CD4-positive, alpha-beta T cell treated with Interleukin-6 at 100 ng/mL for 8 hours (primary cell): ENCODE results near the gene SP100.
A peak's percentile ranks its signal among the peaks of the same experiment; 100 is the strongest.
"Not testable (repeated sequence)": the region's sequence is repeated elsewhere in the genome, so short reads cannot be mapped to it uniquely, and the experiment has no call there.

Experiments used
- DNase-seq: peaks from one replicate; pipeline ENCODE4 v3.0.0-alpha.2; 2020; ENCODE audit warnings: mixed read lengths, low spot score

Gene SP100

DNA sequence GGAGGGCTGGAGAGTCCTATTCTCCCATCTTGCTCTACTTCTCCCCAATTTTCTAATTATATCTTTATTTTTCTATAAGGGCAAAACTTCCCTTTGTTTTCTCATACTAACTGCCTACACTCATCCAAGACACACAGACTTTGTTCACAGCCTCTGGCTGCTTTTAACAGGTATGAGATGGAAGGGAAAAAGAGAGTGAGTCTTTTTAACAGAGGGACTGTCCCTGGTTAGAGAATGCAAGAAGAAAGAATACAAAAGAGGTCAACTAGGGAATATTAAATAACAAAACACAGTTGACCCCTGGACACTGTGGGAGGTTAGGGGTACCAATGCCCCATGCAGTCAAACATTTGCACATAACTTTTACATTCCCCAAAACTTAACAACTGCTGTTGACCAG, 41.8 kb downstream of the SP100 start:
- DNase-seq, result no peak

DNA sequence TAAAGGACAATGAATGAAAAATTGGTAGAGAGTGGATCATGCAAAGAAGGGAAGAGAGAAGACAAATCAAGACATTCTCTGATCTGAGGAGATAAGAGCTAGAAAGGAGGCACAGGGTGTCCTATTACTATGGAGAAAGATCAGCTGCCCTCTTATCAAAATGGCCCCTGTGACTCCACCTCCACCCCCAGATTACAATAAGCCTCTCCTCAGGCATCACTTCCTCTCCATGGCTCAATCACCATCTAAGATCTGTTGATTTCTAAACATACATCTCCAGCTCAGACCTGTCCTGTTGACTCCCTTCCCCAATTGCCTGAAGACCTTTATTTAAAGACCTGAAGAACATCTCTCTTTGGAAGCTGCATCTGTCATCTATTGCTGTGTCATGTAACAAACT, 43.2 kb downstream of the SP100 start:
- DNase-seq, result no peak

DNA sequence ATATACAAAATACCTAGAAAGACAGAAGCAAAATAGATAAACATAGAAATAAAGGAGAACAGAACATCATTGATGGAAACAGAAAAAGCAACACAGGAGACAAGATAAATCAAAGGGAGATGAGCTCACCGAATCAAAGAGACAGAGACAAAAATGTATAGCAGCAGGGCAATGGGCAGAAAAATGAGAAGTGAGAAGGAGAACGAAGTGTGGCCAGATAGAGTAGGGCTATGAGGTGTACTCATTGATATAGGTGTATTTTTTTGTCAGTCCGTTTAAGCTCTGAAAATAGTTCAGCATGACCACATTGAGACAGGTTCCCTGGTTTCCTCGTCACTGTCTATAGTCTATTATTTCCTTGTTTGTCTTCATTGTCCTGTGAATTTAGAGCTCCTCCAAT, 55.1 kb downstream of the SP100 start:
- no peak for DNase-seq

DNA sequence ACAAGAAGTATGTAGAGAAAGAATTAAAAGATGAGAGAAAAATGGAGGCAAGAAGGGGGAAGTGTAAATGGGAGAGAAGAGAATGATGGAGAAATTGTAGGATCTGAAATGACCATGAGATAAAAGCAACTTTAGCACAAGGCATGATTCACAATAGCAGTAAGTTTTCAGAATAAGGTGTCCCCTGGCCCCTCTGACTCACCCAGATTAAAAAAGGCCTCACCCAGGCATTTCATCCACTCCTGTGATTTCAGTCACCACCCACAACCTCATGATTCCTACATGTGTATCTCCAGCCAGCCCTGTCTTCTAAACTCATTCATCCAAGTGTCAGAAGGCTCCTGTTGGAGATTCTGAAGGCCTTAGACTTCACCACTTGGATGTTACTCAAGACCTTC, 56.6 kb downstream of the SP100 start:
- peak; percentile 2 for DNase-seq

DNA sequence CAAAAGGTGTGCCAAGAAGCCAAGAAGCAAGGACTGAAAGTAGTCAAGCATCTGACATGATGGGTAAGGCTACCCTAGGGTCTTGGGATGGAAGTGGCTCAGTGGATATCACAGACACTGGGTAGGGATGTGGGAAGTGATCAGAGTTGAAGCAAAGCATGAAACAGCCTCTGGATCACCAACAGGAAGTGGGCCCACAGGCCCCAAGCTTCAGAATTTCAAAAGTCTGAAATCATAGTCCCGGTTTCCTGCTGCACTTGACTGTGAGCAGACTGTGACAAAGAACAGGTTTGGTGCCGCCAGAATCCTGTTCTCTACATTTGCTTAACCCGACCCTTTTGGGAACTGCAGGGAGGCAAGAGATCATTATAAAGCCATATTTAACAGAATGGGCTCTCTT, 57.4 kb downstream of the SP100 start:
- DNase-seq, result peak; percentile 37

DNA sequence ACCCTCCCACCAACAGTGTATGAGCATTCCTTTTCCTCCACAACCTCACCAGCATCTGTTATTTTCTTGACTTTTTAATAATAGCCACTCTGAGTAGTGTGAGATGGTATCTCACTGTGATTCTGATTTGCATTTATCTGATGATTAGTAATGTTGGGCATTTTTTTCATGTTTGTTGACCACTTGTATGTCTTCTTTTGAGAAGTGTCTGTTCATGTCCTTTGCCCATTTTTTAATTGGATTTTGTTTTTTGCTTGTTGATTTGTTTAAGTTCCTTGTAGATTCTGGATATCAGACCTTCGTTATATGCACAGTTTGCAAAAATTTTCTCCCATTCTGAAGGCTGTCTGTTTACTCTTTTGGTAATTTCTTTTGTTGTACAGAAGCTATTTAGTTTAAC, 59.1 kb downstream of the SP100 start:
- no peak for DNase-seq

DNA sequence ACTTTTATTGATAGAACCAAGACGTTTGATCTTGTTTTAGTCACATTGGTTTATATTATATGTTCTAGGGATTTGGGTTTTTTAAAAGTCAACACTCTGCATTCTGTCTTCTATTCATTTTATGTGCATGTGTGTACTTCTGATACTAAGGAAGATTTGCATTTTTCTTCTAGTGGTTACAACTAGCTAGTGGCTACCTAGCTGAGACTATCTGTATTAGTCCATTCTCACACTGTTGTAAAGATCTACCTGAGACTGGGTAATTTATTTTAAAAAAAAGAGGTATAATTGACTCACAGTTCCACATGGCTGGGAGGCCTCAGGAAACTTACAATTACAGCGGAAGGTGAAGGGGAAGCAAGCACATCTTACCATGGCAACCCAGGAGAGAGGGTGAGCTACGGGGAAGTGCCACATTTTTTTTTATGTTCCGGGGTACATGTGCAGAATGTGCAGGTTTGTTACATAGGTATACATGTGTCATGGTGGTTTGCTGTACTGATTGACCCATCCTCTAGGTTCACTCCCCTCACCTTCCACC, 69.9 kb downstream of the SP100 start:
- DNase-seq, result no peak

DNA sequence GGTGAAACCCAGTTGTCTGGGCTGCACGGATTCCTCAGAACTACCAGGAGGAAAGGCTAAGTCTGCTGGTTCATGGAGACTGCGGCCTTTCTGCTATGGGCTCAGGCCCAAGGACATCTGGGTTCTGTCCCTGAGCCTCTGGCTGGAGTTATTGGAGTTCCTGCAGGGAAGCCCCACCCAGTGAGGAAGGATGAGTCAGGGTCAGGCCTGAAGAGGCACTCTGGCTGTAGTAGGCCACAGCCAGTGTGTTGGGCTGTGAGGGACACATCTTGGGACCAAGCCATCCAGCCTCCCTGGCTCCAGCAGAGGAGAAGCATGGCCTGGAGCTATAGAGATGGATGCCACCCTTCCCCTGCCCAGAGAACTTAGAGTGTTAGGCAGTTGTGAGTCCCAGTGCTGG, 75.2 kb downstream of the SP100 start:
- DNase-seq, result not testable (repeated sequence)

DNA sequence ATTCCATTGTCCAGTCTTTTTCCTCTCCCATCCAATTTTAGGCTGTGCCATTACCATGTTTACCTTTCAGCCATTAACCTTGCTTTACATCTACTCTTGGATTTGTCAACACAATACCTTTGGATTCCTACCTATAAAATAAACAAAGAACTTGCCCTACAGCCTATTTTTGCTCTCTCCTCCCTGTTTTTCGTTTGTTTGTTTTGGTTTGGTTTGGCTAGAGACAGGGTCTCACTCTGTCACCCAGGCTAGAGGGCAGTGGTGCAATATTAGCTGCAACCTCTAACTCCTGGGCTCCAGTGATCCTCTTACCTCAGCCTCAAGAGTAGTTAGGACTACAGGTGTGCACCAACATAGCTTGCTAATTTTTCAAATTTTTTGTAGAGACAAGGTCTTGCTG, 76.1 kb downstream of the SP100 start:
- no peak for DNase-seq

DNA sequence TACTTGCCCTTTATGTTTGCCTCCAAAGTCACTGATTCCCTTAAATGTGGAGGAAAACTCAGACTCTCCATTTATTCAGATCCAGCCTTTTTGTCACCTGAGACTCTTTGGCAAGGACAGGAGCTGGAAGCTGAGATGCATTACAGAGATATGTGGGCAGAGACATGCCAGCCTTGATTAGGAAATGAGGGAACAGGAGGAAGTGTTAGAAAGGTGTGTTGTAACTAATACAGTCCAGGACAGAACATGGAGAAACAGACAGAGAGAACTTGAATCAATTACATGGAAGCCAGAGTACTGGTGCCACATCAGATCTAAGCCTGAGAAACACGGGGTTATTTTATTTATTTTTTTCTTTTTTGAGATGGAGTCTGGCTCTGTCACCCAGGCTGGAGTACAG, 79.0 kb downstream of the SP100 start:
- no peak for DNase-seq

DNA sequence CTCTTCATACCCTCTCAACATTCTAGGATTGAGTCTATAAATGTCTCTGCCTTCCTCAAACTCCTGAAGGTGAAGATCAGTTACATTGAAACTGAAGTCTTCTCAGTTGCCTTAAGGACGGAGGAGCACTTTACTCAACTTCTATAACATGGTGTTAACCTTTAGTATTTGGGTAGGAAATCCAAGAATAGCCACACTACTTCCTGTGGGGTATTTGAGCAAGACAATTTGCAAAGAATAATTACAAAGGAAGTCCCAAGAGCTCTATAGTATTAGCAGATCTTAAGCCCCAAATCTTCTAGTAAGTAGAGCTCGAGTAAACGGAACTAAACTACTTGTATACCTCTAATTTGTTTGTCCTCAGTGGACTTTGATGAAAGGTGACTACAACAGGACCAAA, 80.9 kb downstream of the SP100 start:
- DNase-seq, result peak; percentile 3

DNA sequence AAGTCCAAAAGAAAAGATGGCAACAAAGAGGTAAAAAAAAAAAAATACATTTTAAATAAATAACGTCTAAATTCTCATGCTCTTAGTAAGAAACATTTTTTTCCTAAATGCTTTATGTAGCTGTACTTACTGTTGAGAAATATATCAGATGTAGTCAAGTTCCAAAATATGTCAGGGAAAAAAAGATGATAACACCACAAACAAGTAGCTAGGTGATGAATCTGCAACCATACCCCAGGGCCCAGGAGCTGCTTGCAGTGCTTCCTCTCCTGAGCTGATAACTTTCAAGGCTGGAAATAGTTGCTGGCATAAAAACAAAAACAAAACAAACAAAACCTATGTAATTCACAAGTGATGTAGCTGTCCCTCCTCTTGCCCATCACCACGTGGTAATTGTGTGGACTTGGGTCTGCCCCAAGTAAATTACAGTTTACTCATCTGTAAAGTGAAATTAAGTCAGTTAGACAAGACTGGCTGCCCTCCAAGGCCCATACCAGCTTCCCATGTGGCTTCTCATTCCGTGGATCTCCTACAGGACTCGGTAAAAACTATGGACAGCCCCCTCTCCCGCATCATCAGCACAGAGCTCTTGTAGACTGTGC, 82.6 kb downstream of the SP100 start:
- DNase-seq, result no peak

DNA sequence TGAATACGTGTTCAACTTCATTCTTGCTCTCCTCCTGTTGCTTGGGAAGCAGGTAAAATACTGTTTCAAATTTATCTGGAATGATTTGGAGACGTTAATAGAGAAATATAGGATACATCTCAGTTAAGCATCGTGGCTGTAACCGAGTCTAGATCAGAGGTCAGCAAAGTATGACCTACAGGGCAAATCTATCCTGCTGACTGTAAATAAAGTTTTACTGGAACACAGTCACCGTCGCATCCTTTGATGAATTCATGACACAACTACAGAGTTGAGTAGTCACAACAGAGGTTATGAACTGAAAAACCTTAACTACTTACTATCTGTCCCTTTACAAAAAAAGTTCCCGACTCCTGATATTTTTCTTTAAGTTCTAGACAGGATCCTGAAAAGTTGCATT, 86.6 kb downstream of the SP100 start:
- no peak for DNase-seq

DNA sequence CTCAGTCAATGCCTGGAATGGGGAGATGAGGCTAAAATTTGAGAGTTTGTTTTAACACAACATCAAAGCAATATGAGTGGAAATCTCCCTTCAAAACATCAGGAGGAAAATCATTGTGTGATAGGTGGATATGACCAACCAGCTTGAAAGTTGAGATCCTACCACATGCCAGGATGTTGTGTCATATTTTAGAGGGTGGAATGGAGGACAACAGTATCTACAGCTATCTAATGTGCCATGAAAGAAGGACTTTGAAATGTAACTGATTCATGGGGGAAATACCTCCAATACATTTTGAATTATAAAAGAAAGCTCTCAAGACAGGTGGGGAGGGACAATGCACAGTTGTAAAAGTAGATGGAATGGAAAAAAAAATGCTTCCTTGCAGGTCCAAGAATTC, 87.8 kb downstream of the SP100 start:
- no peak for DNase-seq

DNA sequence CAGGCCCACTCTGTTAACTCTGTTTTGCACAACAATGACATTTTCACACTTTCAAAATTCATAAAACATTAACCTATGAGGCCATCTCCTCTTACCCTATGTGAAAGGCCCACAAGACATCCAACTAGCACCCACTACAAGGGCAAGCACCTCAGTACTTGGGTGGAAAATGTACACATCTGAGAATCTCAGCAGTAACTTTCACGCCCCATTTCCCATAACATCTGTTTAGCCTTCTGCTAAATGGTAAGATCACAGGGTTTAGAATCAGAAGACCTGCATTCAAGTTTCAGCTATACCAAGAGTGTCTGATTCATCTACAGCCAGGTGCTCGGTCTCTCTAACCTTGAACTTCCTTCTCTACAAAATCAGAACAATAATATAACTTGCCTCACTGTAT, 89.2 kb downstream of the SP100 start:
- DNase-seq, result no peak

DNA sequence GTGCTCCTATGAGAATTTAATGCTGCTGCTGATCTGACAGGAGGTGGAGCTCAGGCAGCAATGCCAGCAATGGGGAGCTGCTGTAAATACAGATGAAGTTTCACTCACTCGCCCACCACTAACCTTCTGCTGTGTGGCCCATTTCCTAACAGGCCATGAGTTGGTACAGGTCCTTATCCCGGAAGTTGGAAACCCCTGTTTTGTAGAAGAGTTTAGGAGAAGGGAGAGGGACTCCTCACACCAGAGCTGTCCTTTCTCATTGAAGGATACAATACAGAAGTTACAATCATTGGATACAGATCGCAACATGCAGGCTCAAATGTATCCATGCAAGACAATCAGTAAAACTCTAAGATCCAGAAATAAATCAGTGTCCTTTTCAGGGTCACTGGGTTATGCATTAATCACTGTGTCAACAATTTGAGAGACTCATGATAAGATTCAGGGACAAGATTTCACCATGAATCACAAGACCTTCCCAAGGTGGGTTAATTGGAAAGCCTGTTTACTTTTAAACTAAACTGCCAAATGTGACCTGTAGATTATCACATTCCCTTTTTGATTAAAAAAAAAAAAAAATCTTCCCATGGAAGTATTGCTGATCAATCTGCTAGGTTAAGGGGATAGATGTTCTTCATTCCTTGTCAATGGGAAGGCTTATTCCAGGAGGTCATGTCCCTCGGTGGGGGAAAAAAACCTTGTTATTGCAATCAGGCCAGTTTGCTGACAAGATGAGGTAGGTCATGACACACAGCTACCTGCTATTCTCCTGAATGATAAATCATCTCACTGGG, 97.2 kb downstream of the SP100 start:
- DNase-seq, result no peak

DNA sequence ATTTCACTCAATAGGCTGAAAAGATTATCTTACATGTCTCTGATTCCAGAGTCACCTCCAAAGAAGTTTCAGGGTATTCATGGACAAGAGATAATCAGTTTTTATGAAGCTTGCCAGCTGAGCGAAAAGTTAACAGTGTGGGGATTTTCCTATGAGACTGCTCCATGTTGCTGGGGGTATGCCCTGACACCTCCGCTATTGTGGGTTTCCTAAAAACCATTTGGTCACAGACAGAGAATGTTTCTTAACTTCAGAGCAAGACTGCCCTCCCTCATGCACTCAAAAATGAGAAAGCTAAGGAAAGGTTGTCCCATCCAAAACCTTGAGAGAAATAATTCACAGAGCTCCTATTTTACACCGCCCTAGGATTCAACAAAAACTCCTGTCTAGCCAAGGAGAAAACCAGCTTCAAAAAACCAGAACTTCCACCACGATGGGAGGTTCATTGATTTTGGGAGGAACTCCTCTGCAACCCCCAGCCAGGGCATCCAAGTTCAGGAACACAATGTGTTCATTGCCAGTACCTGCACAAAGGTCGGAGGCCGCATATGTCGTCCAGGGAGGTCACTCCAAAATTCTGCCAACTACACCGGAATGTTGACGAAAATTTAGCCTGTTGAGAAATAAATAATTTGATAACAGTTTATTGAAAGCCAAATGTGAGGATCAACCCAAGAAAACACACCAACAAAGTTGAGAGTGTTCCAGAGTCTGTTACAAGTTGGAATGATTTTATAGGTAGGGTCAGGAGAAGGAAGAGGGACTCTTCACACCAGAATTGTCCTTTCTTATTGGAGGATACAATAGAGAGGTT, 104.3 kb downstream of the SP100 start:
- no peak for DNase-seq

DNA sequence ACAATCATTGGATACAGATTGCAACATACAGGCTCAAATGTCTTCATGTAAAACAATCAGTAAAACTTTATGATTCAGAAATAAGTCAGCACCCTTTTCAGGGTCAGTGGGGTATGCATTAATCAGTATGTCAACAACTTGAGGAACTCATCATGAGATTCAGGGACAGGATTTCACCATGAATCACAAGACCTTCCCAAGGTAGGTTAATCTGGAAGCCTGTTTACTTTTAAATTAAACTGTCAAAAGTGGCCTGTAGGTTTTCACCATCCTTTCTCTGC, 104.8 kb downstream of the SP100 start:
- DNase-seq, result no peak

DNA sequence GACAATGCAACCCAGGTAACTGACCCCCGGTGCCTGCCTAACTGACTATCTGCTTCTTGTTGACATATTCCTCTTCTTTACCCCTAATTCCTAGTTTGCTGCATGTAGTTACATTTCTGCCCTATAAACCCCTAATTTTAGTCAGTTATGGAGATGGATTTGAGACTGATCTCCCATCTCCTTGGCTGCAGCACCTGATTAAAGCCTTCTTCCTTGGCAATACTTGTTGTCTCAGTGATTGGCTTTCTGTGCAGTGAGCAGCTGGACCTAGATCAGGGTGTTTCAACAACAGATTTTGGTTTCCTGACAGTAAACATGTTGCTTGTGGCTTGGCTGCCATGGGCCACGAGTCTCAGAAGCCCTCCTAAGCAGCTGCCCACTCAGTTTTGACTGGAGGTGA, 105.4 kb downstream of the SP100 start:
- no peak for DNase-seq

DNA sequence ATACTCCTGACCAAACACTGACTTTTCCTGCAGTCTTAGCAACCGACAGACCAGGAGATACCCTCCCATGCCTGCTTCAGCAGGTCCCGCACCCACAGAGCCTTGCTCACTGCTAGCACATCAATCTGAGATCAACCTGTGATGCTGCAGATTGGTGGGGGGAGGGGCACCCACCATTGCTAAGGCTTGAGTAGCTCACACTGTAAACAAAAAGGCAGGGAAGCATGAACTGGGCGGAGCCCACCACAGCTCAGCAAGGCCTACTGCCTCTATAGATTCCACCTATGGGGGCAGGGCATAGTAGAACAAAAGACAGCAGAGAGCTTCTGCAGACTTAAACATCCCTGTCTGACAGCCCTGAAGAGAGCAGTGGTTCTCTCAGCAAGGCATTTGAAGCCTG, 109.7 kb downstream of the SP100 start:
- no peak for DNase-seq

DNA sequence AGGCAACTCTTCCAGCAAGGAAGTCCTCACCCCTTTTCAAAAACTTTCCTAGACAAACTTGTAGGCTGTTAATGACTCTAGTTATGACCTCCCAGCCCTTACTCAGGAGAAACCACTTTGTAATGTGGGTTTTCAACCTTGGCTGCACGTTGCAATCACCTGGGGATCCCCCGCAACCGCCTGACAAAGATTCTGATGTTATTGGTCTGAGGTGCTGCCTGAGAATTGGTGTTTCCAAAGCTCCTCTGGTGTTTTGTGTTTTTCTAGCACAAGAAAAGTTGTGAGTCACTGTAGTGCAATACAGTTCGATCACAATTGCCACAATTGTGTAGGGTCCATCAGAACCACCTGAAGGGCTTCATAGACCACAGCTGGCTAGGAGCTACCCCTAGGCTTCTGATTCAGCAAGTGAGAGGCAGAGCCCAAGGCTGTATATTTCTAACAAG, 121.6 kb downstream of the SP100 start:
- no peak for DNase-seq

DNA sequence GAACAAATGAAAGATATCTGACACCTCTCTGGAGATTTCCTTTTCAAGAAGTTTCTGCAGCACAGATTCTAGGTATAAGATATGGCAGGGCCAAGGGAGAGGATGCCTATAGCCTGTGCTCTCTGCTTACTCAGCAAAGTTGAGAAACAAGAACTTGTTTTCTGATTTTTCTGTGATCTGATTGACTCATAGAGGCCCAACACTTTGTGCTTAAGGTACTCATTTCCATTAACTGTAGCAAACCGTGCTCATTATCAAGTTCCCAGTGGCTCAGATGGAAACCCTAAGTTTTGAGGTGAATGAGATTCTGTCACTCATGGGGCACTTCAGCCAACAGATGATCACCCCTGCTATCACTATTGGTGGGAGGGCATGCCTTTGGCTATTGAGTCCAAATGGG, 124.3 kb downstream of the SP100 start:
- no peak for DNase-seq

DNA sequence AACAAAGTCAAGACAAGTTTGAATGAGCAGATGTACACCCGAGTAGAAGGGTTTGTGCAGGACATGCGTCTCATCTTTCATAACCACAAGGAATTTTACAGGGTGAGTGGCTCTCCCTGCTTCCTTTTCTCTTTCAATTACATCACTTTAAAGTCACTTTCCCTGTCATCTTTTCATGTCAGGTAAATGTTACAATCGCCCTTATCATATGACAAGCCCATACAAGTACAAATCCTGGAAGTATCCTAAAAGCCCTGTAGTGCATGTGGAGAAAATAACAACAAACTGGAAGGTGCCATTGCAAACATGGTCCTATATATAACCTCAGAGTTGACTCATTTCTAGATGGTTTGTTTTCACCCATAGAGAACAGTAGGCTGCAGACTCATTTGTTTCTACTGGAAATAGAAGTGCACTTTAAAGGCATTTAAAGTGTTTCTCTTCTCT, 126.0 kb downstream of the SP100 start:
- DNase-seq, result no peak
